Activated CD4-positive, alpha-beta T cell treated with anti-CD3 and anti-CD28 coated beads for 1 hour (primary cell): ENCODE results near the gene NOP9.
A peak's percentile ranks its signal among the peaks of the same experiment; 100 is the strongest.

Source experiments
- DNase-seq: peaks from one replicate; pipeline ENCODE4 v3.0.0-alpha.2; 2020

Gene NOP9

DNA sequence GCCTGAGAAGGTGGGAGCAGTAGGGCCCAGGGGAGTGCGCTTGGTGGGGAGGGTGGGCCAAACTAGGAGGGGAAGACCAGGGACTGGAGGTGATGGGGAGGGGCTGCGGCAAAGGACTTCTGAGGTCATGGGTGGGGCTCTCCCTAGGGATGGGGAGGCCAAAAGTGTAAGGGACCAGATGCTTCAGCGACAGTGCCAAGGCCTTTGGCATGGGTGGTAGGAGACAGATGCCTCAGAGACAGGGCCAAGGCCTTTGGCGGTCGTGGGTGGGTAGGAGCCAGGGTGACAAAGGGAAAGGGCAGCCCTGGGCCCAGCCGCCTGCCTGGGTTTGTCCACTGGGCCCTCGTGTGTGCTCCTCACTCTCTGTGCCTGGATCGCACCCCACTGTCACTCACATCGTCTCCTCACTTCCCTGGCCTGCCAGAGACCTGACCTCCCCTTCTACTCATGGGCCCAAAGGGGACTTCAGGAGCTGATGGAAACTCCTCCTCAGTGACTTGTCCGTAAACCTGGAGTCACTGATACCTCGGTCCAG, 15.1 kb upstream of the NOP9 start:
- DNase-seq: no peak

DNA sequence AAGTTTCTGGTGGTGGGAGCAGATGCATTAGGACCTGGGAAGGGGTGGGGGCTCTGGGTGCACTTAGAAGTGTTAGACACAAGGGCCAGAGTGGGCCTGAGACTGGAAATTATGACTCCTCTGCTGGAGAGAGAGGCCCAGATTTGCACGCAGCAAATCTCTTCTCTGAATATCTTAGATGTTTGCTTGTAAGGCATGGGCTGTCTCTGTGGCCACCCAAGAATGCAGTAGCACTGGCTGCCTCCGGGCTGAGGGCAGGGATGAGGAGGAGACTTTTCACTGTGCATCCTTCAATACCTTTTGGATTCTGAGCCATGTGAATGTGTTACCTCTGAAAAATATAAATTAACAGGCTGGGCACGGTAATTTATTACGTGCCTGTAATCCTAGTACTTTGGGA, 14.3 kb upstream of the NOP9 start:
- DNase-seq: no peak

- DNase-seq: no peak
These were observed 12.7 kb upstream of the NOP9 start for GRCh38 chr14:24286996-24287395.

- no peak for DNase-seq
These were observed 9.9 kb upstream of the NOP9 start for GRCh38 chr14:24289649-24290280.

DNA sequence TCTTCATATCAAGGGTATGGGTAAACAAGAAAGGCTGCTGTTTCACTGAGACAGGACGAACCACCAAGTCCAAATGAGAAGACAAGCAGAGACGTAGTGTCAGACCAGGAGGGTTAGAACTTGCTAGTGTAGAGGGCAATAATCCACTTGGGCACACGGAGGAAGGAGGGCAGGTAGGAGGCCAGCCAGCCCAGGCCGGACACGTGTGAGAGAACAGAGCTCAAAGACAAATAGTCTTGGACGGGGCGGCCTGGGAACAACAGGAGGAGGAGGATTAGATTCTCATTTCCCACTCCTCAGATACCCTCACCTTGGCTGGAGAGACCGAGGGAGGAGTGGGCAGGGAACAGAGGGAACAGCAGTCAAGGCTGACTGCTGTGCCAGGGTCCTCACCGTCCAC, 8.9 kb upstream of the NOP9 start:
- no peak for DNase-seq

GRCh38 chr14:24291446-24292117, 8.1 kb upstream of the NOP9 start:
- DNase-seq: no peak

- no peak for DNase-seq
These were observed 7.4 kb upstream of the NOP9 start for GRCh38 chr14:24292118-24292807.

DNA sequence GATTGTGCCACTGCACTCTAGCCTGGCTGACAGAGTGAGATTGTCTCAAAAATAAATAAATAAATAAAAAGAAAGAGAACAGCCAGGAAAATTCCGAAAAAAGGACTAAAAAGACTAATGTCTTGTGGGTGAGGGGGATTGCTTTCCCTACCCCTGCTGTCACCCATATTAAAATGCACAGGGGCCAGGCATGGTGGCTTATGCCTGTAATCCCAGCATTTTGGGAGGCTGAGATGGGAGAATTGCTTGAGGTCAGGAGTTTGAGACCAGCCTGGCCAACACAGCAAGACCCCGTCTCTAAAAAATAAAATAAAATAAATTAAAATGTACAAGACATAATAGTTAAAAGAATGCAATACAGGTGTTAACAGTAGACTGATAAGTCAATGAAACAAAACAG, 6.1 kb upstream of the NOP9 start:
- no peak for DNase-seq

GRCh38 chr14:24296341-24297157, 3.1 kb upstream of the NOP9 start:
- DNase-seq: peak; percentile 57

- DNase-seq: no peak
These were observed 2.3 kb upstream of the NOP9 start for GRCh38 chr14:24297190-24297964.

DNA sequence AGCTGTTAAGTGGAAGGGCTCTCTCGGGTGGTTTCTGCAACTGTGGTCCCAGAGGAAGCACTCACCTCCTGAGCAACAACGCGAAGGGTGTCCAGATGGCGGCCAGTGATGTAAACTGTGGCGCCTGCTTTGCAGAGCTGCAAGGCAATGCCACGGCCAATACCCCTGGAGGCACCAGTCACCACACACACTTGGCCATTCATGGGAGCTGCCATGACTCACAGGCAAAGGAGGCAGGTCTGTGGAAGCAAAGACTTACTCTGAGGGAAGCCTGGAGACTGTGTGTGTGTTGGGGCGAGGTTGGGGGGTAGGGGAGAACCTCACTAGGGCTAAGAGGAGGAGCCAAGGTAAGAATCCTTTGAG, 777 bp upstream of the NOP9 start:
- no peak for DNase-seq

DNA sequence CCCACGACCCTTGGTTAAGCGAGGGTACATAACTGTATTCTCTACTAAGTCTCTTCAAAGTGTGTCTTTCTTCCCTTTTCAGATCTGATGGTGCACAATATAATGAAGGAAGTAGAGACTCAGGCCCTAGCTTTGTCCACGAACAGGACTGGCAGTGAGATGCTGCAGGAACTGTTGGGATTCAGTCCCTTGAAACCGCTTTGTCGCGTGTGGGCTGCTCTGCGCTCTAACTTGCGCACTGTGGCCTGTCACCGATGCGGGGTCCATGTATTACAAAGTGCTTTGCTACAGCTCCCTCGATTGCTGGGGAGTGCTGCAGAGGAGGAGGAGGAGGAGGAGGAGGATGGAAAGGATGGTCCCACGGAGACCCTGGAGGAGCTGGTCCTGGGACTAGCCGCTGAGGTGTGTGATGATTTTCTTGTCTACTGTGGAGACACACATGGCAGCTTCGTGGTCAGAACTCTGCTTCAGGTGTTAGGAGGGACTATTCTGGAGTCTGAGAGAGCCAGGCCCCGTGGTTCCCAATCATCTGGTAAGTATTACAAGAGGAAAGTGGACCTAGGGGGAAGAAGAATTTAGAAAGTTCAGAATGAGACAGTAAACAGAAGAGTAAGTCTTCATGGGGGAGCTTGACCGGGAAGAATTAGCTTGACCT, 803 bp downstream of the NOP9 start:
- DNase-seq: no peak

DNA sequence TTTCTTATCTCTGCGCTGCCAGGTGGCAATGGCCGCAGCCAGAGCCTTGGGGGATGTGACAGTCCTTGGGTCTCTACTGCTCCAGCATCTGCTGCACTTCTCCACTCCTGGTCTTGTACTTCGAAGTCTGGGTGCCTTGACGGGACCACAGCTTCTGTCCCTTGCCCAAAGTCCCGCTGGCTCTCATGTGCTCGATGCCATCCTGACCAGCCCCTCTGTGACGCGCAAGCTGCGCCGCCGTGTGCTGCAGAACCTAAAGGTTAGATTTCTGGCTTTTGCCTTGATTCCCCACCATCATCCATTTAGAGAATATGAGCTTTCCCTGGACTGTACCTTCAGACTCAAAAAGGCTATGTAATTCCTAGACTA, 4.4 kb downstream of the NOP9 start:
- DNase-seq: no peak

DNA sequence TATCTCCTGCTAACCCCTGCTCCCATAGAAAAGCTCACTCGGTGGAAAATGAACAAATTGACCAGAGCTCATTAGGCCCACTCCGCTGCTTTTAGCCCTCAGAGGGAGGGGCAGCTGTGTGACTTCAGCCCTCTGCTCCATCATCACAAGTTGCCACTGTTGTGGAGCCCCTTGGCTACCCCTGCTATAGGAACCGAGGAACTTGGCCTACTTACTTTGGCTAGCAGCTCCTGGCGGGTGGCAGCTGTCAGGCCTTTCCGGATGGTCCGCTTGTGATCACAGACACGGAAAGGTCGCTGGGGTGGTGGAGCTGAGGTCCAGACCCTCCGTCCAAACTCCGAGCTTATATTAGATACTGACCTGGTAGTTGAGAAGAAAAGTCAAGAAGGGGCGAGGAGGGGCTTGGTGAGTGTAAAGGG, 7.5 kb downstream of the NOP9 start:
- DNase-seq: no peak

- peak; percentile 31 for DNase-seq
These were observed 8.1 kb downstream of the NOP9 start, which contains the start of gene CIDEB for GRCh38 chr14:24307575-24308341. TSS of gene CIDEB (minus strand) at chr14:24307977. CDS start at chr14:24307858, 119 bp downstream.

- no peak for DNase-seq
These were observed 8.9 kb downstream of the NOP9 start for GRCh38 chr14:24308342-24309124.

GRCh38 chr14:24309538-24310264, 10.1 kb downstream of the NOP9 start, which contains the start of gene LTB4R2:
TSS of gene LTB4R2 (plus strand) at chr14:24310140. CDS start at chr14:24310665, 525 bp downstream.
- no peak for DNase-seq

- no peak for DNase-seq
These were observed 10.6 kb downstream of the NOP9 start for GRCh38 chr14:24310265-24310645.
